Stimulated activated CD4-positive, alpha-beta T cell treated with anti-CD3 and anti-CD28 coated beads, TNF-alpha, amount 100 ng/mL, for 4 hours (primary cell): ENCODE results near the gene STK33.

Experiments
- DNase-seq, 3 experiments: peaks; one replicate each; pipeline ENCODE4 v3.0.0-alpha.2; 2020; ENCODE audit warnings: low read depth in 3 of 3

The STK33 gene

GRCh38 chr11:8373519-8374432 is 220.3 kb downstream of the STK33 start:
- no peak for DNase-seq

GRCh38 chr11:8372641-8373381 is 221.2 kb downstream of the STK33 start:
- no peak for DNase-seq

GRCh38 chr11:8371516-8371884 is 222.5 kb downstream of the STK33 start:
- DNase-seq: no peak

- DNase-seq: no peak
Measured at GRCh38 chr11:8370812-8371515, 223.1 kb downstream of the STK33 start.

- no peak for DNase-seq
Measured at GRCh38 chr11:8369592-8370205, 224.3 kb downstream of the STK33 start.

GRCh38 chr11:8368772-8369171 is 225.3 kb downstream of the STK33 start:
- no peak for DNase-seq

GRCh38 chr11:8368194-8368593 is 225.8 kb downstream of the STK33 start:
- DNase-seq: no peak

- DNase-seq: no peak
Measured at GRCh38 chr11:8366316-8366715, 227.7 kb downstream of the STK33 start.

GRCh38 chr11:8365216-8365941 is 228.6 kb downstream of the STK33 start:
- no peak for DNase-seq

GRCh38 chr11:8363921-8364320 is 230.1 kb downstream of the STK33 start:
- no peak for DNase-seq

GRCh38 chr11:8362899-8363298 is 231.1 kb downstream of the STK33 start:
- no peak for DNase-seq

- DNase-seq: no peak
Measured at GRCh38 chr11:8362491-8362890, 231.5 kb downstream of the STK33 start.

- no peak for DNase-seq
Measured at GRCh38 chr11:8361664-8362210, 232.3 kb downstream of the STK33 start.

- DNase-seq: no peak
Measured at GRCh38 chr11:8361206-8361605, 232.8 kb downstream of the STK33 start.

- DNase-seq: no peak
Measured at GRCh38 chr11:8360086-8360828, 233.8 kb downstream of the STK33 start.

GRCh38 chr11:8359521-8359920 is 234.5 kb downstream of the STK33 start:
- no peak for DNase-seq

GRCh38 chr11:8357891-8358566 is 236.0 kb downstream of the STK33 start:
- no peak for DNase-seq

- DNase-seq: no peak
Measured at GRCh38 chr11:8357505-8357888, 236.5 kb downstream of the STK33 start.

- DNase-seq: no peak
Measured at GRCh38 chr11:8356721-8357504, 237.1 kb downstream of the STK33 start.
